ENCODE measurements around the gene ASTE1. TPM values are rescaled to one million over a fixed set of nuclear protein-coding genes. Genes with fewer than 3 reads are reported as not detected.
"Not testable (repeated sequence)": the region's sequence is repeated elsewhere in the genome, so short reads cannot be mapped to it uniquely, and the experiment has no call there.

Gene ASTE1
- total and polyA plus RNA-seq, 8 donors, result 0.45 to 13.2 (median 3.3) TPM

GRCh38 chr3:130974201-130974600 is 52.4 kb downstream of the ASTE1 start:
- TF ChIP-seq EP300 (IDR thresholded peaks at IDR 0.05) (no peak), POLR2AphosphoS5 (IDR thresholded peaks at IDR 0.05) (no peak)
- no peak overlapping the region for H3K4me3 ChIP-seq
- no peaks in the 10 kb centered on the region for H3K27me3 ChIP-seq
- no peak overlapping the region for H3K27ac ChIP-seq
- intact Hi-C loops (cut with DNase I; ENCODE audit: low total_unique reads), result no loop called here
- H3K36me3 ChIP-seq, result peaks cover 0 to 77% (median 61%) of the 10 kb centered on the region in 4 donors
- H3K9me3 ChIP-seq, result no peaks in the 10 kb centered on the region
- no peaks in the 10 kb centered on the region for H3K4me1 ChIP-seq
- no peak for DNase-seq
- WGBS, 5 donors, result 85 to 97% (median 96%) methylated on average over 2 of the region's 2 CpGs

DNA sequence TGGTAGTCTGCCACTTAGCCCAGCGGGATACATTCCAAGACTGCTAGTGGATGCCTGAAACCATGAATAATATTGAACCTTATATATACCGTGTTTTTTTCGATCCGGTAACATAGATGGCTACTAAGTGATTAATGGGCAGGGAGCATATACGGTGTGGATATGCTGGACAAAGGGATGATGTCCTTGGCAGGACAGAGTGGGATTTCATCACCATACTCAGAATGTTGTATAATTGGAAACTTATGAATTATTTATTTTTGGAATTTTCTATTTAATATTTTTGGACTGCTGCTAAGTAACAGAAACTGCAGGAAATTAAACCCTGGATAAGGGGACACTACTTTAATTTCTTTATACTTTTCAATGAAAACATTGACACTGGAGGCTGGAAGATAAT is 53.2 kb downstream of the ASTE1 start:
- Histone ChIP-seq H3K27ac (no peak overlapping the region), H3K9me3 (no peaks in the 10 kb centered on the region), H3K27me3 (no peaks in the 10 kb centered on the region), H3K4me1 (no peaks in the 10 kb centered on the region), H3K36me3 (peaks cover 0 to 85% (median 65%) of the 10 kb centered on the region in 4 donors), H3K4me3 (no peak overlapping the region)
- no peak for TF ChIP-seq POLR2AphosphoS5 (IDR thresholded peaks at IDR 0.05)
- no peak for TF ChIP-seq EP300 (IDR thresholded peaks at IDR 0.05)
- TF ChIP-seq, protein P1, sequence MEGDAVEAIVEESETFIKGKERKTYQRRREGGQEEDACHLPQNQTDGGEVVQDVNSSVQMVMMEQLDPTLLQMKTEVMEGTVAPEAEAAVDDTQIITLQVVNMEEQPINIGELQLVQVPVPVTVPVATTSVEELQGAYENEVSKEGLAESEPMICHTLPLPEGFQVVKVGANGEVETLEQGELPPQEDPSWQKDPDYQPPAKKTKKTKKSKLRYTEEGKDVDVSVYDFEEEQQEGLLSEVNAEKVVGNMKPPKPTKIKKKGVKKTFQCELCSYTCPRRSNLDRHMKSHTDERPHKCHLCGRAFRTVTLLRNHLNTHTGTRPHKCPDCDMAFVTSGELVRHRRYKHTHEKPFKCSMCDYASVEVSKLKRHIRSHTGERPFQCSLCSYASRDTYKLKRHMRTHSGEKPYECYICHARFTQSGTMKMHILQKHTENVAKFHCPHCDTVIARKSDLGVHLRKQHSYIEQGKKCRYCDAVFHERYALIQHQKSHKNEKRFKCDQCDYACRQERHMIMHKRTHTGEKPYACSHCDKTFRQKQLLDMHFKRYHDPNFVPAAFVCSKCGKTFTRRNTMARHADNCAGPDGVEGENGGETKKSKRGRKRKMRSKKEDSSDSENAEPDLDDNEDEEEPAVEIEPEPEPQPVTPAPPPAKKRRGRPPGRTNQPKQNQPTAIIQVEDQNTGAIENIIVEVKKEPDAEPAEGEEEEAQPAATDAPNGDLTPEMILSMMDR (IDR thresholded peaks at IDR 0.05), result no peak
- no peak for TF ChIP-seq POLR2A (IDR thresholded peaks at IDR 0.05)
- DNase-seq, result no peak
- intact Hi-C loops (cut with DNase I; ENCODE audit: low total_unique reads), result no loop called here
- WGBS, 5 donors, result 93 to 97% (median 94%) methylated on average over 5 of the region's 5 CpGs

- H3K4me1 ChIP-seq; intact Hi-C loops (cut with DNase I; ENCODE audit: low total_unique reads); DNase-seq; H3K9me3 ChIP-seq; H3K27ac ChIP-seq; H3K27me3 ChIP-seq; H3K4me3 ChIP-seq: not testable (repeated sequence)
- 96 to 100% (median 100%) methylated on average over 2 of the region's 2 CpGs for WGBS, 5 donors
- H3K36me3 ChIP-seq, result peaks cover 0 to 84% (median 70%) of the 10 kb centered on the region in 4 donors
Observed at GRCh38 chr3:130972592-130972991, 54.0 kb downstream of the ASTE1 start.

- Histone ChIP-seq H3K4me3 (no peak overlapping the region), H3K27ac (no peak overlapping the region), H3K36me3 (peaks cover 0 to 85% (median 74%) of the 10 kb centered on the region in 4 donors), H3K4me1 (no peaks in the 10 kb centered on the region), H3K9me3 (no peaks in the 10 kb centered on the region), H3K27me3 (no peaks in the 10 kb centered on the region)
- TF ChIP-seq EP300 (IDR thresholded peaks at IDR 0.05), result no peak
- TF ChIP-seq POLR2A (IDR thresholded peaks at IDR 0.05), result no peak
- TF ChIP-seq, protein P1 (IDR thresholded peaks at IDR 0.05), result no peak
- no peak for TF ChIP-seq POLR2AphosphoS5 (IDR thresholded peaks at IDR 0.05)
- no peak for DNase-seq
- intact Hi-C loops (cut with DNase I; ENCODE audit: low total_unique reads), result no loop called here
Observed at GRCh38 chr3:130971208-130971607, 55.4 kb downstream of the ASTE1 start.

- Histone ChIP-seq H3K4me3 (no peak overlapping the region), H3K27me3 (no peaks in the 10 kb centered on the region), H3K4me1 (no peaks in the 10 kb centered on the region), H3K27ac (no peak overlapping the region), H3K36me3 (peaks cover 4 to 85% (median 76%) of the 10 kb centered on the region in 4 donors), H3K9me3 (no peaks in the 10 kb centered on the region)
- DNase-seq, result no peak
- 96 to 99% (median 98%) methylated on average over 2 of the region's 2 CpGs for WGBS, 5 donors
- TF ChIP-seq POLR2A (IDR thresholded peaks at IDR 0.05) (no peak), EP300 (IDR thresholded peaks at IDR 0.05) (no peak), POLR2AphosphoS5 (IDR thresholded peaks at IDR 0.05) (no peak)
- TF ChIP-seq, protein P1 (IDR thresholded peaks at IDR 0.05), result no peak
- intact Hi-C loops (cut with DNase I; ENCODE audit: low total_unique reads), result no loop called here
Observed at GRCh38 chr3:130969621-130970020, 57.0 kb downstream of the ASTE1 start.
